ENCODE measurements around the gene CALCB.

Gene CALCB

DNA sequence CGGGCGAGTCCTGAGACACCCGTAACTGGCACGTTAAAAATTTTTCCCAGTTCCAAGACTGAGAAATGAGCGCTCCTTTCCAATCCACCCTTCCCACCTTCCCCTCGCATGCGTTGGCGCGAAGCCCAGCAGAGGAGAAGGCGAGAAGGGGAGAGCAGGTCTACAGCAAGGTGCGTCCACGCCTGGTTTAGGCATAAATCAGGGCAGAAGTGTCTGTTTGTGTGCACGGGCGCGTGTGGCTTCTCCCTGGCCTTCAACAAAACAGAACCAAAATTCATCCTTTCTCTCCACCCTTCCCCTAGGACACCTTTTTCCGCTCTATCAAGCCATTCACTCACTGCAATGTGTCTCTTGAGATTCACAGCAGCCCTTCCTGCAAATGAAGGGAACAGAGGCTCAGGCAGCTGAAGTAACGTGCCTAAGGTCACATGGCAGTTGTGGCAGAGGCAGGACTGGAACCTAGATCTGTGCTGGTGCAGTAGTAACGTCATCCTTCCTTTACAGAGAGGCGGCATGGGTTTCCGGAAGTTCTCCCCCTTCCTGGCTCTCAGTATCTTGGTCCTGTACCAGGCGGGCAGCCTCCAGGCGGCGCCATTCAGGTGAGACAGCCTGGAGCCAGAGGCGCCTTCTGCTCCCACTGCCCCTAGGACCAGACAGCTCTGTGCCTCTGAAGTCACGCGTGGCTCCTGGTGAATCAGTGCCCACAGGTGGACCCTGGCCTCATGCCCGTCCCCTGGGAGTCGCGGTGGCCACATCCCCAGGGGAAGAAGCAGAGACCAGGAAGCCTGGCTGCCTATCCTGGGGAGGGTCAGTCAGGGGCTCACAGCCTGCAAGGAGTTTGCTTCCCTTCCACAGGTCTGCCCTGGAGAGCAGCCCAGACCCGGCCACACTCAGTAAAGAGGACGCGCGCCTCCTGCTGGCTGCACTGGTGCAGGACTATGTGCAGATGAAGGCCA, 1.1 kb downstream of the CALCB start:
- DNase-seq, result peak; percentile 55

DNA sequence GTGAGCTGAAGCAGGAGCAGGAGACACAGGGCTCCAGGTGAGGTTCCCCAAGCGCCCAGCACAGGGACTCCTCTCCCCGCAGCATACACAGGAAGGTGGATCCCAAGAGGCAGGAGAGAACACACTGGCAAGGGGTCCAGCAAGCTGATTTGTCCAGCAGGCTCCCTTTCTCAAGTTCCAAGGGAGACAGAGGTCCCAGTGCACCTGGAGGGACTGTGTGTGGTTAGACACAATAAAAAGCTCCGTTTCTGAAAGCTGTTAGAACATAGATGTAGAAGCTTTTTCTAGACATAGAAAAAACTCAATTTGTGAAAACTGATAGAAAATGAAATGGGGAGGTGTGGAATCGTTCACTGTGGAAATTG, 1.8 kb downstream of the CALCB start:
- no peak for DNase-seq

DNA sequence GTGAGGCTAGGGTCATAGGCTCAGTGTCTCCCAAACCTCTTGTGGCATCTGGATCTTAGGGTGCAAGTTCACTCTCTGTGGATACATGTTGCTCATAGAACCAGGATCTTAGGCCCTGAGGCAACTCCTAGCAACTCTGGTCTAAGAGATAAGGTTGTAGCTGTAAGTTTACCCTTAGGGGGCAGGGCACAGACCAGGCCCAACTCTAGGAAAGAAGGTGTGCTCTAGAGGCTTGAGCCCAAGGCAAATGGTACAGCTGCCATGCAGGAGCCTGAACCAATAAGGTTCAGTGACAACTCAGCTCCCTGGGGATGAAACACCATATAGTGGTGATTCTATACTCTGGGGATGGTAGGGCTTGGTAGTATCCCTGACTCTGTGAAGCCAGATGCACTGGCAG, 17.8 kb downstream of the CALCB start:
- DNase-seq, result no peak

DNA sequence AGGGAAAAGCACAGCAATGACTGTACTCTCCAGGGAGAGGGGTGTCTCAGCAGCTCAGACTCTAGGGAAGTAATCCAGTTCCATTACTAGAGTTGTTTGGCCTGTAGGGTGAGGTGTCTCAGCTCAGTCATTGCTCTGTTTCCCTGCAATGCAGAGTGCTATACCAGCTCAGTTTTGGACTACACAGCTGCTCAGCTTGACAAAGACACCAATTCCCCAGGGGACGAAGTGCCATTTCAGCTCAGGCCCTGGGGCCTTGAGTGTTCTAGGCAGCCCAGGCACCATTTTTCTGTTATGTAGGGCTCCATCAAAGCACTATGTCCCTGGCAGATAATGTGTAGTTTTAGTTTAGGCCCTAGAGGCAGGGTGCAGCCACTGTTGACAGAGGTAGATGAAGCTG, 18.2 kb downstream of the CALCB start:
- no peak for DNase-seq

DNA sequence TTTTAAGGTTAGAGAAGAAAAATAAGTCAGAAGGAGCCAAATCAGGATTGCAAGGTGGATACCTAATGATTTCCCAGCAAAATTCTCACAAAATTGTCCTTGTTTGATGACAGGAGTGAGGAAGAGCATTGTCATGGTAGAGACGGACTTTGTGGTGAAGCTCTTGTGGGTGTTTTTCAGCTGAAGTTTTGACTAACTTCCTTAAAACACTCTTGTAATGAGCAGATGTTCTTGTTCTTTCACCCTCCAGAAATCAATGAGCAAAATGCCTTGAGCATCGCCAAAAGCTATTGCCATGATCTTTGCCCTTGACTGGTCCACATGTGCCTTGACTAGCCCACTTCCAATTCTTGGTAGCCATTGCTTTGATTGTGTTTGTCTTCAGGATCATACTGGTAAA, 20.0 kb downstream of the CALCB start:
- DNase-seq, result no peak

DNA sequence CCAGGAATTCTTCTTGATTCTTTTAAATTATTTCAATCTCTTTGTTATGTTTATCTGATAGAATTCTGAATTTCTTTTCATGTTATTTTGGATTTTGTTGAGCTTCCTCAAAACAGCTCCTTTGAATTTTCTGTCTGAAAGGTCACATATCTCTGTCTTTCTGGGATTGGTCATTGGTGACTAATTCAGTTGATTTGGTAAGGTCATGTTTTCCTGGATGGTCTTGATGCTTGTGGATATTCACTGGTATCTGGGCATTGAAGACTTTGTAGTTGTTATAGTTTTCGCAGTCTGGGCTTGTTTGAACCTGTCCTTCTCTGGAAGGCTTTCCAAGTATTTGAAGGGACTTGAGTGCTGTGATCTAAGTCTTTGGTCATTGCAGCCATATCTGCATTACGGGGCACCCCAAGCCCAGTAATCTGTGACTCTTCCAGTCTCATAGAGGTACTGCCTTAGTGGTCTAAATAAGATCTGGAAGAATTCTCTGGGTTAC, 22.4 kb downstream of the CALCB start:
- DNase-seq, result no peak

DNA sequence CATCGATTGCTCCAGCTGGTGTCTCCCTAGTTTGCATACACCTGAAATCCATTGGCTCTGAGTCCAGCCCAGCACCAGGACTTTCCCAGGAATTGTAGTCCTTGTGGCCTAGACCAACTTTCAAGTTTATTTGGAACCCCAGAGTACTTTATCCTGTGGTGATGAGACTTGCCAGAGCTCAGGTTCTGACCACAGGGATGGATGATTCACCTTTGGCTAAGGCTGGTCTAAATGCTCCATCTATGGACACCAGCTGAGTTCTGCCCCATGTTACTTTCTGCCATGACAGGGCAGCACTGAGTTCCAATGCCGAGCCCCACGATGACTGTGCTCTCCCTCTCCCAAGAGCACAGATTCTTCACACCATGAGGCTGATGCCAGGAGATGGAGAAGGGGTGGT, 24.0 kb downstream of the CALCB start:
- DNase-seq, result no peak

DNA sequence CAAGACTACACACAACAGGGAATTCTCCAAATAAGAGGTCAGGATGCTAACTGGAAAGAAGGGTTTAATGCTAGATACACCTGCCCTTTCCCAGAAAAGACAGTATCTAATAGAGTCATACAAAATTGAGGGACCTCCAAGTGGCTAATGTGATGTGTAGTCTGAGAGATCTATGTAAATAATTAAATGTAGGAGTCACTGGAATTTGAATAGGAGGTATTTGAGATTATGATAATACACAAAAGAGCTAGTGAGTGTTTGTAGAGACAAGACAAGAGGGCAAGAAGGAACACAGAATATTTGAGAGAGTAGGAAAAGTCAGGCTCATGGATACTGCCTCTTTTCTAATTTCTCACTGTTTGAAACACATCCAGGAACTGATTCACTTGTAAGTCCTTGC, 25.9 kb downstream of the CALCB start:
- no peak for DNase-seq

DNA sequence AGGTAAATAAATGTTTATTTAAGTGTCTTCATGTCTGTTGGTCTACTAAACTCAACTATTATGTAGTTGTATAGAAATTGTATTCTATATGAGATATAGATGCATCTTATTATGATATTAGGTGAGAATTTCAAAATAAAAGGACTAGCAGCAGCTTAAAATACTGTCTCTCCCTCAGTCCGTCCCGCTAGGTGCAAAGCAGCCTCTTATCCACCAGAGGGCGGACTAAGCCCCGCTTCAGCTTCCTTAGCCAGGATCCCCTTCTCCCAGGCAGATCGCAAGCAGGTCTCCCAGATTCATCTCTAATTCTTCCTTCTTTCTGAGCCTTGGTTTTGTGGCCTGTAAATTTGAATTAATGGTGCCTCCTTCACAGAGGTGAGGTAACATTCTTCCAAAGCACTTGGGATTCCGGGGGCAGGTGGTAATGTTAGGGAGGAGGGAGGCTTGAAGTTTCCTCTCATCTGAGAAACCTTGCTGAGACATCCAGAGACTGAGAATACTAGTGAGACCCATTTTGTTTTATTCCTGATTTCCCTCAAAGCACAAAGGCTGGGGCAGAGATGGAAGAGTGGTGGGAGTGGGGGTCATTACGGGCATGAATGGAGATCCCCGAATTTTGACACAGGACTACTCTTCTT, 27.8 kb downstream of the CALCB start:
- peak; percentile 60 for DNase-seq

DNA sequence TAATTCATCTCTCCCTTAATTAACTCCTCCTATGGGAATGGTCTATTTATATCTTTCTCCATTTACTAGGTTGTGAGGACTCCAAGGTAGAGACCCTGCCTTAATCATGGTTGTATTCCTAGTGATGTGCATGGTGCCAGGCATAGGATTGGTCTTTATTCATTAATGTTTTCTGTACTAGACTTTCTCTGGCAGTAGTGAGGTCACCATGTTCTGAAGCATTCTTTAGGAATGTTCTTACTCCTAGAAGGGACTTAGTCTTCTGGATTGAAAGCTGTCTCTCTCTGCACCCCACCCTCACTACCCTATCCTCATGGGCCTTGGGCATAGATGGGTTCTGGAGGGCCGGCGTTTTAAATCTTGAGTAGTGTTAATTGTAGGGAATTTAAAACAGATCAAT, 30.8 kb downstream of the CALCB start:
- no peak for DNase-seq

DNA sequence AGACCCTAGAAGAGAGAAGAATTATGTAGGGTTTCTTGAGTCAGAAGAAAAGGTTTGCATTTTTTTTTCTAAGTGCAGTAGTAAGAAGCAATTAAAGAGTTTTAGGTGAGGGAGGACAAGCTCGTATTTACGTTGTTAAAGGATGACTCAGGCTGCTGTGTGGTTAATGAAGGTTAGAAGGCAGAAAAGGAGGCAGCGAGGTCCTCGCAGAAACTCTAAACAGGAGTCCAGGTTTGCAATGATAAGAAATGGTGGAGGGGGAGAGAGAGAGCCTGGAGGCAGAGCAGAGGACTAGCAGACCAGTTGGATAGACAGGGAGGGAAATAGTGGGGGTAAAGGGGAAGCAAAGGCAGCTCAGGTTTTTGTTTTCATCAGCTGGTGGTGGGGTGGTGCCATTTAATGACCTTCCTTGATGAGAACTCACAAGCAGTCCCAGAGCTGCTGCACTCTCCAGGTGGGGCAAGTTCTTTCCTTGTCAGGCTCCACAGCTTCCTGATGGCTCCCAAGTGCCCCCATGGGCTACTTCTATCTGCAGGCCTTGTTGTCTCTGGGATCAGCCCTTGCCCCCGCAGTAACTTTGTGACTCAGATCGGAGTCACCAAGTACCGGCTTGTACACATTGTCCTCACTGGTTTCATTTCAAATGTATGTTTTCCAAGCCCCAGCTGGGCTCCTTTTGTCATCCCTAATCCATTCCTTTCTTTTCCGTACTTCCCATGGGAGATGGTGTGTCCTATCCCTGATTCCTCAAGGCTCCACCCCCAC, 33.0 kb downstream of the CALCB start:
- peak; percentile 65 for DNase-seq

DNA sequence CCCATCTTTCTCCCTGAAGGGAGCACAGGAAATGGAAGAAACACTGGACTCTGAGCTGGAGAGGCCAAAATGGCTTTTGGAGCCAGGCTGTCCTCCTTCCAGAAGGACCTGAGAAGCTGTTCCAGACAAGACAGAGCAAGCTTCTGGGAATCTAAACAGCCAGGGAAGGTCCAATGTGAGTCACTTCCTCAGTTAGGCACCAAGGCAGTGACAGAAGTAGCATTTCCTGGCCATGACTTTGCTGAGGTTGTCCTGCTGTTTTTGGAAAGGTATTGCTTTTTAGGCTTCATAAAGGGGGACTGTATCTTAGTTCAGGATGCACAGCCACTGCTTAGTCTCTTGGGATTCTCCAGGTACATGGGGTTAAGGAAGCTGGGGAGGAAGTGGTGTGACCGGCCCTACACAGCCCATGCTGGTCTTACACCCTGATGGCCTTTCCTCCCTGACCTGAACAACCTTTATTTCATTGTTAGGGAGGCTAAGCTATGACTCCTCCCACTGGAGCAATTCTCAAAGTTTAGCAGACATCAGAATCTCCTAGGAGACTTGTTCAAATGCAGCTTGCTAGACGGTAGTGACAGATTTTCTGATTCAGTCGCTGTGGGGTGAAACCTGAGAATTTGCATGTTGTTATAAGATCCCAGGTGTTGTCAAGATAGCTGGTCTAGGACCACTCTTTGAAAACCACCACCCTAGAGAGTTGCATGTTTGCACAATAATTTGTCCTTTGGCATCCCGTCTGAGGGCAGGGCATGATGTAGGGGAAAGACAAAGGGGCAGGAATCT, 34.5 kb downstream of the CALCB start:
- DNase-seq, result peak; percentile 11

DNA sequence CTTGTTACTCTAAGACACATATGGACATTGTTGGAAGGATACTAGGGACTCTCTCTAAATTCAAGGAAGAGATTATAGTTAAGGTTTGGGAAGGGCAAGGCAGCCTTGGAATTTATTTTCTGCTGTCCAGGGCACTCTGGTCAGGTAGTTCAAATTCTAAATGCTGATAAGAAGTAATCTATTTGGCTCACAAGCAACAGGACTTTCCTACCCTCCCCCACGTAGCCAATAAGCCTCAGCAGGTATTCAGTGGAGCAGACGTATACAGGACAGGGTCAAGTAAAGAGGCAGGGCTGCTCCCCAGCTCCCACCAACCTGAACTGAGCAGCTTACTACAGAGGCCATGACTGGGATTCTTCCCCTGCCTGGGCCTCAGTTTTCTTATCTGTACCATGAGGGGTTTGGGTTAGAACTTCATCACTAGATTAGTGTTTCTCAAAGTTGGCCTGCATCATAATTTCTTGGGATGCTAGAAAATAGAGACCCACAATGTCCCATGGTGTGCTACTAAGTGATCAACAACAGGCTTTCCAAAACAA, 35.3 kb downstream of the CALCB start:
- no peak for DNase-seq

DNA sequence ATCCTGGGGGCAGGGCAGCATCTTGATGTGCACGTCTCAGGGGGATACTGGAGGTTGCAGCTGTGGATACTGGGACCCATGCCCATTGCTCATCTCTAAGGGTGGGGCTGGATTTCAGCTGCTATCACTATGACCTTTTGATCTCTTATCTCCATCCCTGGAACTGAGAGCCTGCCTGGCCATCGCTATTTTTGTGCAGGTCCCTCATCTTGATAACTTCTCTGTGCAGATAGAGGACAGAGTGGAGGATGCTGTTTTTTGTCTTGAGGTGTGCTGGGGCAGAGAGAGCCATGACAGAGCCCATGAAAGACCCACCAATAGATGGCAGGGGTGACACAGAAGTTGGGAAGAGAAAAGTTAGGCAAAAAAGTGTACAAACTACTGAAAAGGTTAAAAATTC, 36.2 kb downstream of the CALCB start:
- no peak for DNase-seq

DNA sequence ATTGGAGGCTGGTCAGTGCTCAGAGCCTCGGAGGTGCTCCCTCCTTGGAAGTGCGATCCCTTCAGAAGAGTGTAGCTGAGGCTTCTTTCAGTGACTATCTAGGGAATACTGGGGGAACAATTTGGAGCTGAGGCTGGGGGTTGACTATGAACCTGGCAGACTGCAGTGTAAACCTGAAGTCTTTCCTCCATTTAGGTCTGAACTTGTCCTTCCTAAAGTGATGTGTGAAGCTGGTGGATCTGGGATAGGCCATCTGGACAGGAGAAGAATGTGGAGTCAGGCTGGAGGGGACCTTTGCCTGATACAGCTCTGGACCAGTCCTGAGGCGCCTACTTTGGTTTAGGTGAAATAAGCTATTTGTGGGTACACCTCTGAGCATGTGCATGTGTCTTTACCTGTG, 37.8 kb downstream of the CALCB start:
- DNase-seq, result no peak

DNA sequence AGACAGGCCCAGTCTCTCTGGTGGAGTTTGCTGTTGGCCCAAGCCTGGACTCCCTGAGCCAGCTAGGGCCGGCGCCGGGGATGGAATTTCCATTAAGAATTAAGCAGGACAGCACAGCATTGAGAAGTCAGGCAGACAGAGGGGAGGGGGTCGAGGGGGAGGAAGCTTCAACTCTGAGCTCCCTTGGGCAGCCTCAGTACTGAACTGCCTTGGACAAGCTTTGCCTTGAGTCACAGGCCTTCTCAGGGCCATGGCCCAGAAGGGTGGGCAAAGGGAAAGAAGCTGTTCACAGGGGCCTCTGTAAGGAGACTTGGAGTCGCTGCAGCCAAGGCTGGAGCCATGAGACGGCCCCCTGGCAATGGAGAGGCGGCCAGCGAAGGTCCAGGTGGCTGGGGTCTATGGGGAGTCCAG, 38.7 kb downstream of the CALCB start:
- DNase-seq, result no peak

DNA sequence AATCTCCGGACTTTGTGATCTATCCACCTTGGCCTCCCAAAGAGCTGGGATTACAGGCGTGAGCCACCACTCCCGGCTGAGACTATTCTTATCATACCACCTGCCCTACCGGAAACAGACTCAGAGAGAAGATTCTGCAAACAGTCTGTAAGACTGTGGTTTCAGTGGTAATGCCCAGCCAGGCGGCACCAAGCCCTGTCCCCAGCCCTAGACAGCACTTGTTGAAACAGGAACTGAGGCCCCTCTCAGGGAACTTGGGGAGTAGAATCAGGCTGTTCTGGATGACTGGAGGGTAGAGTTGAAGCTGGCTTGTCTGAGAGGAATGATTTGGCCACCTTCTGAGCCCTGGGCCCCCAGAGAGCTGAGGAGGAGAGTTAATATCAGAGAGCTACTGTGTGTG, 40.0 kb downstream of the CALCB start:
- no peak for DNase-seq

DNA sequence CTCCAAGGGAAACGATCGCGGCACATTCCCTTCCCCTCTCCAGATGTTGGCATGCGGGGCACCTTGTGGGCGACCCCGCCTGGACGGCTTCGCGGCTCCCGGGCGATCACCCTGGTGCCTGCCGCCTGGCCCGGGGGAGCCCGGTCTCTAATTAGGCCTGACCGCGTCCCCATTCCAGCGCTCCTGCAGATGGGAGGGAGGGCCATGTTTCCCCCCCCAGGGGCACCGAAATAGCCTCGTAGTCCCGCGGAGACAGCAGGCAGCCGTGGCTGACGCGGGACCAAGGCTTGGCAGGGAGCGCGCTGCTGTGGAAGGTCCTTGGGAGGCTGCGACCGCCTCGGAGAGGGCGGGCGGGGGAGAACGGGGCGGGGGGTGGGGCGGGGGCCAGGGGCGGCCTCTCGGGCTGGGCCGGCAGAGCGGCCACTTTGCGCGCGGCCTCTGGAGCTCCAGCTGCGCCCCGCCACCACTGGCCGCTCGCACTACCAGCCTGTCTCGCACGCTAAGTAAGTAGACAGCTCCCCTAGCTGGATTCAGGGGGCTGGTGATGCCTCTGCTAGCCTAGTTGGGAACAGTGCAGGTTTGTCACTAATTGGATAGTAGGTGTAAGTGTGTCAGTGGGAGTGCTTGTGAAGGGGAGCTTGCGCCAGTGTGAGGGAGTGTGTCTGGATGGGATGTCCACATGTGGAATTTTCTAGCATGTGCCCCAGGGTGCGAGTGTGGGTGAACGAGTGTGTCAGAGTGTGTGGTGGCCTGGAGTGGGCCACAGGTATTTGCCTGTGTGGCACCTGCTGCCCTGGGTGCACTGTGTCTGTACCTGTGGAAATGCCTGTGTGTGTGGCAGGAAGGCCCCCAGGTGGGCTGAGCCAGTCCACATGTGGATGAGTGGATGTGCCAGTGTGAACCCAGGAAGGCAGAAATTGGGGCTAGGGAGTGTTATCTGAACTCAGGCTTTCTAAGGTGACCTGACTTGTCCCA, 41.4 kb downstream of the CALCB start, which contains the start of gene INSC:
Gene INSC, plus strand, starts transcription at position 423 of the 975 bp plus-strand sequence. CDS start 34,252 bp downstream, outside the sequence.
- no peak for DNase-seq

DNA sequence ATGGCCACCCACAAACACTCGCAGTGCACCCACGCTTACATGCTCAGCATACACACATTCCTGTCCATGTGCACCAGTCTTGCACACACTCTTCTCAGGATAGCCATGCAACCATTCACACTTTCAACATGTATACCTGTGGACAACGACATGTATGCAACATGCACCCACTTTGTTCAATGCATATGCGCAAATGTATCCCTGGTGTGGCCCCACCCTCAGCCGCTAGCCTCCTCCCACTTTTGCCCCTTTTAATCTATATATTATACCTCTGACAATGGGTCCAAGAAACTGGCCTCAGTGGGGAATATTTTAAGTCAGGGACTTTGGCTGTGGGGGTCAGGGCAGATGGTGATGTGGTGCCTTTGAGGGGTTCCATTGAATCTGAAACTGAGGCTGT, 42.3 kb downstream of the CALCB start:
- no peak for DNase-seq

DNA sequence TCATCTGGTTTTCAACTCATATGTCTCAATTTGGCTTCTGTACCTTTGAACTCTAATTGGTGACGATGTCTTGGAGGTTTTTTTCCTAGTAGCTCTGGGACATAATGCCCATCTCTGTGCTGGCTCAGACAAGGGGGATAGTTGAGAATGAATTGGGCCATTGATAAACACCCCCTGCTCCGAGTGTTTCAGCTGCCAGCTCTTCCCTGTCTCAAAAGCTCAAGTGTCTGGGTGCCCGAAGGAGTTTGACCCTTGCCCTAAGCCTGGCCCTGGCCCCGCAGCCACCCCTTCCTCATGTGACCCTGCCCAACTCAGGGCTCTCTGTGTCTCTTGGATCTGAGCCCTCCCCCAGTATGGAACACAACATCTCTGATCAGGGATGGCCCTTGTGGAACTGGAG, 44.4 kb downstream of the CALCB start:
- no peak for DNase-seq

DNA sequence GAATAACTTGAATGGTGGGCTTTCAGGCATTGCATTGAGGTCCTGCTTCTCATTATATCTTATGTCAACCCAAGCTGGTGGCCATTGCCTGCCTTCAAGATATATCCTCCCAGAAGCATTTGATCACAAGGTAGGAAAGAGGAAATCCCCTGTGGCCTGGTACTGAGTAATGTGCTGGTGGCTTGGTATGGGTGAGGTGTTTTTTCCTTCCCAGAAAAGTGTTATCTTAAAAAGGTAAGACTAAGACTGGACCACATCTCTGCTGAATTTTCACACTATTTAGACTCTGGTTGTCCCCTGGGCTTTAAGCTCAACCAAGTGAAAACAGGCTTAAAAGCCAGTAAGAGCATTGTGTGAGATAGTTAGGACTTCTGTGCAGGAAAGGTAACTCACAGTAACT, 45.0 kb downstream of the CALCB start:
- DNase-seq, result no peak
